Measurements from ENCODE around the gene NDUFS8. TPM values are rescaled to one million over a fixed set of nuclear protein-coding genes. Genes with fewer than 3 reads are reported as not detected.
A peak's percentile ranks its signal among the peaks of the same experiment; 100 is the strongest.

Gene NDUFS8
- total and polyA plus RNA-seq, 2 experiments from 2014 or later: 175 to 308 TPM

- Histone ChIP-seq H3K36me3 (ENCODE audit: insufficient read depth) (peaks cover 24% of the 10 kb centered on the region), H3K4me2 (no peak overlapping the region), H3K4me1 (ENCODE audit: insufficient read depth) (no peaks in the 10 kb centered on the region), H3K27ac (ENCODE audit: low read depth) (peak overlapping the region; percentile 66; the same call in 1 of the 2 replicates), H3K9me2 (ENCODE audit: insufficient read depth) (no peaks in the 10 kb centered on the region), H4K20me1 (replicated peaks; ENCODE audit: insufficient read depth) (peaks cover 66% of the 10 kb centered on the region), H2AFZ (no peak overlapping the region), H3K27me3 (ENCODE audit: insufficient read depth) (no peaks in the 10 kb centered on the region), H3F3A (replicated peaks; ENCODE audit: low read depth) (peaks cover 17% of the 10 kb centered on the region; the same call in 1 of the 2 replicates), H3K79me2 (replicated peaks; ENCODE audit: insufficient read depth) (peaks cover 92% of the 10 kb centered on the region), H3K4me3 (no peak overlapping the region)
- Mint-ChIP-seq H3K27ac (peak overlapping the region; percentile 29; the same call in 1 of the 2 replicates), H3K36me3 (ENCODE audit: low read depth) (peaks cover 67% of the 10 kb centered on the region), H3K9me3 (no peaks in the 10 kb centered on the region), H3K4me1 (peaks cover 3% of the 10 kb centered on the region; the same call in 1 of the 3 replicates), H3K4me3 (no peak overlapping the region), H3K27me3 (ENCODE audit: insufficient read depth, low read depth, poor library complexity) (peaks cover 12% of the 10 kb centered on the region)
- ATAC-seq: no peak
- no peak for DNase-seq (ENCODE audit: low spot score)
- no peak for TF ChIP-seq CREB1 (CRISPR knock-in tag; IDR thresholded peaks at IDR 0.05; ENCODE audit: low read depth)
- no peak for TF ChIP-seq EZH2 (IDR thresholded peaks at IDR 0.05; ENCODE audit: low read depth, unreplicated experiment)
- no peak for TF ChIP-seq STAT1 (IDR thresholded peaks at IDR 0.05; ENCODE audit: unreplicated experiment)
- TF ChIP-seq REST (IDR thresholded peaks at IDR 0.05; ENCODE audit: unreplicated experiment): no peak
- no peak for TF ChIP-seq ZNF331 (CRISPR knock-in tag; IDR thresholded peaks at IDR 0.05; ENCODE audit: low read depth)
- TF ChIP-seq, protein P1, sequence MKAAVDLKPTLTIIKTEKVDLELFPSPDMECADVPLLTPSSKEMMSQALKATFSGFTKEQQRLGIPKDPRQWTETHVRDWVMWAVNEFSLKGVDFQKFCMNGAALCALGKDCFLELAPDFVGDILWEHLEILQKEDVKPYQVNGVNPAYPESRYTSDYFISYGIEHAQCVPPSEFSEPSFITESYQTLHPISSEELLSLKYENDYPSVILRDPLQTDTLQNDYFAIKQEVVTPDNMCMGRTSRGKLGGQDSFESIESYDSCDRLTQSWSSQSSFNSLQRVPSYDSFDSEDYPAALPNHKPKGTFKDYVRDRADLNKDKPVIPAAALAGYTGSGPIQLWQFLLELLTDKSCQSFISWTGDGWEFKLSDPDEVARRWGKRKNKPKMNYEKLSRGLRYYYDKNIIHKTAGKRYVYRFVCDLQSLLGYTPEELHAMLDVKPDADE (IDR thresholded peaks at IDR 0.05): no peak
- TF ChIP-seq JUNB (IDR thresholded peaks at IDR 0.05; ENCODE audit: unreplicated experiment): no peak
- no peak for TF ChIP-seq EZH2phosphoT487 (IDR thresholded peaks at IDR 0.05; ENCODE audit: unreplicated experiment)
- TF ChIP-seq ZNF114 (CRISPR knock-in tag; IDR thresholded peaks at IDR 0.05): no peak
- no peak for TF ChIP-seq NANOG (IDR thresholded peaks at IDR 0.05; ENCODE audit: borderline replicate concordance)
- no peak for TF ChIP-seq ZNF462 (CRISPR knock-in tag; IDR thresholded peaks at IDR 0.05)
- TF ChIP-seq, protein P2, sequence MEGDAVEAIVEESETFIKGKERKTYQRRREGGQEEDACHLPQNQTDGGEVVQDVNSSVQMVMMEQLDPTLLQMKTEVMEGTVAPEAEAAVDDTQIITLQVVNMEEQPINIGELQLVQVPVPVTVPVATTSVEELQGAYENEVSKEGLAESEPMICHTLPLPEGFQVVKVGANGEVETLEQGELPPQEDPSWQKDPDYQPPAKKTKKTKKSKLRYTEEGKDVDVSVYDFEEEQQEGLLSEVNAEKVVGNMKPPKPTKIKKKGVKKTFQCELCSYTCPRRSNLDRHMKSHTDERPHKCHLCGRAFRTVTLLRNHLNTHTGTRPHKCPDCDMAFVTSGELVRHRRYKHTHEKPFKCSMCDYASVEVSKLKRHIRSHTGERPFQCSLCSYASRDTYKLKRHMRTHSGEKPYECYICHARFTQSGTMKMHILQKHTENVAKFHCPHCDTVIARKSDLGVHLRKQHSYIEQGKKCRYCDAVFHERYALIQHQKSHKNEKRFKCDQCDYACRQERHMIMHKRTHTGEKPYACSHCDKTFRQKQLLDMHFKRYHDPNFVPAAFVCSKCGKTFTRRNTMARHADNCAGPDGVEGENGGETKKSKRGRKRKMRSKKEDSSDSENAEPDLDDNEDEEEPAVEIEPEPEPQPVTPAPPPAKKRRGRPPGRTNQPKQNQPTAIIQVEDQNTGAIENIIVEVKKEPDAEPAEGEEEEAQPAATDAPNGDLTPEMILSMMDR (conservative IDR thresholded peaks at IDR 0.05; ENCODE audit: low read depth in 2 of 2): no peak
- TF ChIP-seq POLR2AphosphoS5 (IDR thresholded peaks at IDR 0.05; ENCODE audit: low read depth): no peak
Observed at GRCh38 chr11:68077617-68078582, 47.4 kb downstream of the NDUFS8 start.

Measured in GM23338 (cell line).